Endothelial cell of umbilical vein (primary cell): Measurements from ENCODE around the gene KIF21B. TPM values are rescaled to one million over a fixed set of nuclear protein-coding genes. Genes with fewer than 3 reads are reported as not detected.

Source experiments
- BruUV-seq: library from RNA; stranded (reverse); fragments of 400-500 nt; replicated peaks from 2 replicates; lab custom pipeline; 2021; lab: Mats Ljungman, UMichigan
- CTCF ChIA-PET: fragments of 300-600, 350-600 bp; sonication (Branson Sonifier 250); formaldehyde crosslinking; loops from one replicate; lab custom pipeline; 2021; ENCODE audit warnings: antibody characterized with exemption, inconsistent platforms; lab: Charles Lee
- POLR2A ChIA-PET: fragments of 300-600, 350-600 bp; sonication (Branson Sonifier 250); formaldehyde crosslinking; loops from one replicate; lab custom pipeline; 2021; ENCODE audit warnings: antibody characterized with exemption, inconsistent platforms; lab: Charles Lee
- DNase-seq: peaks from one replicate; pipeline ENCODE4 v3.0.0-alpha.2; 2011; ENCODE audit warnings: low read depth, low spot score
- FAIRE-seq: peaks from 2 replicates; lab custom pipeline; 2011; peaks lifted over from hg19 to GRCh38; lab: Jason Lieb, UNC
- H2AFZ ChIP-seq: 2 replicates; pipeline ENCODE4 v1.6.0; 2012; ENCODE audit warnings: low read depth, low read length, control low read depth, inconsistent platforms
- H3K27ac ChIP-seq: 2 replicates; pipeline ENCODE4 v1.5.1; 2011; ENCODE audit warnings: low read depth, mild to moderate bottlenecking, control low read depth, low read length, moderate library complexity; ENCODE audit not compliant: insufficient read depth
- H3K27me3 ChIP-seq, 2 experiments: 2 replicates each; pipeline versions ENCODE4 v1.6.0 to v1.6.1; 2011; ENCODE audit warnings: low read length in 2 of 2, mixed read lengths in 1 of 2; ENCODE audit not compliant: control insufficient read depth in 2 of 2, insufficient read depth in 2 of 2
- H3K36me3 ChIP-seq, 2 experiments: 2 replicates in 1 of 2; 3 replicates in 1 of 2; pipeline ENCODE4 v1.5.1; 2011; ENCODE audit warnings: low read length in 2 of 2, mild to moderate bottlenecking in 1 of 2, moderate library complexity in 1 of 2; ENCODE audit not compliant: control insufficient read depth in 2 of 2, insufficient read depth in 2 of 2; ENCODE audit errors: extremely low read depth in 1 of 2
- H3K4me1 ChIP-seq: 3 replicates; pipeline ENCODE4 v1.5.1; 2011; ENCODE audit warnings: mild to moderate bottlenecking, low read length; ENCODE audit not compliant: control insufficient read depth, insufficient read depth; ENCODE audit errors: extremely low read depth
- H3K4me2 ChIP-seq: 2 replicates; pipeline ENCODE4 v1.6.1; 2011; ENCODE audit warnings: low read length, control low read depth, mixed read lengths; ENCODE audit not compliant: insufficient read depth
- H3K4me3 ChIP-seq, 3 experiments: fragments of 200-600 bp in 1 of 3; sonication (generic), shearing (Covaris generic) in 1 of 3; replicated peaks in 1 of 3; 2 replicates each; pipeline ENCODE4 v1.5.1; 2011 to 2016; ENCODE audit warnings: control low read depth in 3 of 3, low read length in 3 of 3, mild to moderate bottlenecking in 2 of 3, inconsistent platforms in 1 of 3, low read depth in 1 of 3, moderate library complexity in 1 of 3; ENCODE audit not compliant: insufficient read depth in 1 of 3
- H3K79me2 ChIP-seq: 2 replicates; pipeline ENCODE4 v1.6.0; 2012; ENCODE audit warnings: low read length, inconsistent platforms; ENCODE audit not compliant: control insufficient read depth, insufficient read depth
- H3K9ac ChIP-seq: replicated peaks from 2 replicates; pipeline ENCODE3; 2011; ENCODE audit warnings: low read length, control low read depth; ENCODE audit not compliant: insufficient read depth; ENCODE audit errors: extremely low read depth
- H3K9me1 ChIP-seq: replicated peaks from 3 replicates; pipeline ENCODE4 v1.6.0; 2011; ENCODE audit warnings: mild to moderate bottlenecking, low read length; ENCODE audit not compliant: control insufficient read depth, insufficient read depth; ENCODE audit errors: extremely low read depth
- H3K9me3 ChIP-seq: replicated peaks from 2 replicates; pipeline ENCODE4 v1.5.1; 2012; ENCODE audit warnings: low read length, inconsistent platforms; ENCODE audit not compliant: control insufficient read depth, insufficient read depth
- H4K20me1 ChIP-seq: replicated peaks from 2 replicates; pipeline ENCODE3; 2011; ENCODE audit warnings: mild to moderate bottlenecking, low read length; ENCODE audit not compliant: control insufficient read depth, insufficient read depth; ENCODE audit errors: extremely low read depth
- EZH2 ChIP-seq: IDR thresholded peaks from 2 replicates; pipeline ENCODE4 v1.6.1; 2012; ENCODE audit warnings: borderline replicate concordance, low read depth, mild to moderate bottlenecking, moderate library complexity, low read length, inconsistent platforms; ENCODE audit not compliant: severe bottlenecking
- FOS ChIP-seq: IDR thresholded peaks from 2 replicates; pipeline ENCODE4 v1.6.1; 2011; ENCODE audit warnings: mild to moderate bottlenecking, low read length, moderate library complexity, borderline replicate concordance; ENCODE audit not compliant: insufficient read depth
- GATA2 ChIP-seq: IDR thresholded peaks from 2 replicates; pipeline ENCODE4 v1.7.0; 2011; ENCODE audit warnings: low read depth, mild to moderate bottlenecking, moderate library complexity, mixed read lengths, low read length; ENCODE audit not compliant: insufficient read length, insufficient read depth
- JUN ChIP-seq: IDR thresholded peaks from 2 replicates; pipeline ENCODE4 v1.6.1; 2011; ENCODE audit warnings: borderline replicate concordance, low read depth; ENCODE audit not compliant: insufficient read length, insufficient read depth
- MAX ChIP-seq: IDR thresholded peaks from 2 replicates; pipeline ENCODE4 v1.6.1; 2011; ENCODE audit not compliant: insufficient read depth, insufficient read length
- MYC ChIP-seq: IDR thresholded peaks from one replicate; pipeline ENCODE4 v1.6.1; 2011; ENCODE audit warnings: mild to moderate bottlenecking, low read depth, low read length
- POLR2A ChIP-seq: IDR thresholded peaks from 2 replicates; pipeline ENCODE4 v1.6.1; 2012; ENCODE audit warnings: low read depth, mild to moderate bottlenecking, control low read depth, low read length
- POLR2AphosphoS5 ChIP-seq: IDR thresholded peaks from 2 replicates; pipeline ENCODE4 v1.6.1; 2012; ENCODE audit warnings: low read depth, mild to moderate bottlenecking, control low read depth, low read length, moderate library complexity; ENCODE audit not compliant: insufficient read depth
- dilution Hi-C: fragments of 300-500 bp; cut with MboI; formaldehyde crosslinking; loops from one replicate; pipeline ENCODE4 v1.15.0; 2019; ENCODE audit warnings: low sequenced_read_pairs; ENCODE audit not compliant: extremely low pct_ligation_motif_present
- intact Hi-C: fragments of 100-400 bp; cut with micrococcal nuclease; formaldehyde crosslinking; loops from one replicate; pipeline ENCODE4 v1.10.0; 2022
- polyA plus RNA-seq, 4 experiments: library from polyadenylated mRNA; depleted of rRNA in 3 of 4; stranded (reverse) in 3 of 4; unstranded in 1 of 4; fragments of >200 nt; gene quantifications; 2 replicates each; pipeline versions ENCODE4 v1.2.1 to v1.2.3, GENCODE V29; 2011 to 2012; ENCODE audit warnings: missing spikeins in 1 of 4
- total RNA-seq: library from RNA; stranded (reverse); gene quantifications from 2 replicates; pipeline ENCODE4 v1.2.3, GENCODE V29; 2021
- TF ChIP-seq, protein P1 (sequence below), 2 donors: IDR thresholded peaks; 1 replicate in 1 of 2; 2 replicates in 1 of 2; pipeline ENCODE4 v1.5.1; 2011; ENCODE audit warnings: low read length in 2 of 2, mild to moderate bottlenecking in 2 of 2, moderate library complexity in 2 of 2, control low read depth in 1 of 2, inconsistent platforms in 1 of 2, low read depth in 1 of 2; ENCODE audit not compliant: insufficient read depth in 1 of 2; ENCODE audit errors: extremely low read depth in 1 of 2

KIF21B gene
- total and polyA plus RNA-seq, 2 donors (not counting 3 experiments of a cell fraction or from before 2014, with no cell fraction given), result 1.9 to 4.4 TPM

- no peaks in the 10 kb centered on the region for H3K79me2 ChIP-seq
- POLR2A ChIA-PET, result no interaction called here
- no peak overlapping the region for H2AFZ ChIP-seq
- no TSS peak for BruUV-seq
- H3K4me2 ChIP-seq, result no peak overlapping the region
- H3K4me3 ChIP-seq, result no peak overlapping the region
- intact Hi-C loops, result no loop called here
- H3K9me3 ChIP-seq, result no peaks in the 10 kb centered on the region
- H4K20me1 ChIP-seq, result no peaks in the 10 kb centered on the region
- TF ChIP-seq GATA2 (no peak), EZH2 (no peak), MAX (no peak), FOS (no peak), MYC (no peak), POLR2A (no peak), JUN (no peak), POLR2AphosphoS5 (no peak)
- TF ChIP-seq, protein P1, sequence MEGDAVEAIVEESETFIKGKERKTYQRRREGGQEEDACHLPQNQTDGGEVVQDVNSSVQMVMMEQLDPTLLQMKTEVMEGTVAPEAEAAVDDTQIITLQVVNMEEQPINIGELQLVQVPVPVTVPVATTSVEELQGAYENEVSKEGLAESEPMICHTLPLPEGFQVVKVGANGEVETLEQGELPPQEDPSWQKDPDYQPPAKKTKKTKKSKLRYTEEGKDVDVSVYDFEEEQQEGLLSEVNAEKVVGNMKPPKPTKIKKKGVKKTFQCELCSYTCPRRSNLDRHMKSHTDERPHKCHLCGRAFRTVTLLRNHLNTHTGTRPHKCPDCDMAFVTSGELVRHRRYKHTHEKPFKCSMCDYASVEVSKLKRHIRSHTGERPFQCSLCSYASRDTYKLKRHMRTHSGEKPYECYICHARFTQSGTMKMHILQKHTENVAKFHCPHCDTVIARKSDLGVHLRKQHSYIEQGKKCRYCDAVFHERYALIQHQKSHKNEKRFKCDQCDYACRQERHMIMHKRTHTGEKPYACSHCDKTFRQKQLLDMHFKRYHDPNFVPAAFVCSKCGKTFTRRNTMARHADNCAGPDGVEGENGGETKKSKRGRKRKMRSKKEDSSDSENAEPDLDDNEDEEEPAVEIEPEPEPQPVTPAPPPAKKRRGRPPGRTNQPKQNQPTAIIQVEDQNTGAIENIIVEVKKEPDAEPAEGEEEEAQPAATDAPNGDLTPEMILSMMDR (IDR thresholded peaks at IDR 0.05; ENCODE audit: extremely low read depth in 1 of 2, insufficient read depth in 1 of 2, low read depth in 1 of 2, low read length in 2 of 2), result no peak
- peaks cover 23% of the 10 kb centered on the region for H3K4me1 ChIP-seq
- CTCF ChIA-PET, result interaction anchor here (1.1 to 7.0 kb wide), 7 partner anchors 17 to 461 kb away, joined by 3 to 94 read pairs (median 8); no protein-coding TSS in a partner anchor
- DNase-seq (no peak), FAIRE-seq (no peak)
- H3K9ac ChIP-seq, result no peak overlapping the region
- dilution Hi-C loops, result no loop called here
- no peak overlapping the region for H3K27ac ChIP-seq
- H3K27me3 ChIP-seq, result no peaks in the 10 kb centered on the region
- no peaks in the 10 kb centered on the region for H3K36me3 ChIP-seq
- H3K9me1 ChIP-seq, result no peaks in the 10 kb centered on the region
Measured at GRCh38 chr1:201020040-201020591, 3.4 kb downstream of the KIF21B start.
